ENCODE measurements around the gene LACC1.

Gene LACC1

DNA sequence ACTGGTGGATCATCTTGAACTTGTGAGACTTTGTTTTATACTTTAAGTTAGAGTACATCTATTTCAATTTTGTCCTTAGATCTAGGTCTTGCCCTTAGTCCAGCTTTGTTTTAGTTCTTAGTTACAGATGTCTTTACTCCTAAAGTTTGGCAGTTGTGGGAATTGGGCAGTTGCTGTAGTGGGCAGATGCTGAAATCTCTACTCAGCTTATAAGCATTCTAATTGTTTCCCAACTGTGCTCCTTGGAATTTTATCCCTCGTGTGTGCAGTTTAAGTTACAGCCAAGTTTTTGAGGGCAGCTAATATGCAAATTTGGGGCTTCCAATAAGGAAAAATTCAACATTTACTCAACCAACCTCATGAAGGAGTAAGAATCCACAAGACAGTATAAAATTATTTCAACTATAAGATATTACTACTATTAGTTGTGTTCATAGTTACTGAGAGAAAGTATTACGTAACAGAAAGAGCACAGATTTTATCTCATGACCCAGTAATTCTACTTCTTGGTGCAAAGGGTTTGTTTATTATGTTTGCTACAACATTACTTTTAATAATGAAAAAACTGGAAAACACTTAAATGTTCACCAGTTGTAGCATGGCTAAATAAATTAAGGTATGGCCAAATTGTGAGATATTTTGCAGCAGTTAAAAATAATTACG, 33.1 kb upstream of the LACC1 start (continued):
- TF ChIP-seq, protein P1, sequence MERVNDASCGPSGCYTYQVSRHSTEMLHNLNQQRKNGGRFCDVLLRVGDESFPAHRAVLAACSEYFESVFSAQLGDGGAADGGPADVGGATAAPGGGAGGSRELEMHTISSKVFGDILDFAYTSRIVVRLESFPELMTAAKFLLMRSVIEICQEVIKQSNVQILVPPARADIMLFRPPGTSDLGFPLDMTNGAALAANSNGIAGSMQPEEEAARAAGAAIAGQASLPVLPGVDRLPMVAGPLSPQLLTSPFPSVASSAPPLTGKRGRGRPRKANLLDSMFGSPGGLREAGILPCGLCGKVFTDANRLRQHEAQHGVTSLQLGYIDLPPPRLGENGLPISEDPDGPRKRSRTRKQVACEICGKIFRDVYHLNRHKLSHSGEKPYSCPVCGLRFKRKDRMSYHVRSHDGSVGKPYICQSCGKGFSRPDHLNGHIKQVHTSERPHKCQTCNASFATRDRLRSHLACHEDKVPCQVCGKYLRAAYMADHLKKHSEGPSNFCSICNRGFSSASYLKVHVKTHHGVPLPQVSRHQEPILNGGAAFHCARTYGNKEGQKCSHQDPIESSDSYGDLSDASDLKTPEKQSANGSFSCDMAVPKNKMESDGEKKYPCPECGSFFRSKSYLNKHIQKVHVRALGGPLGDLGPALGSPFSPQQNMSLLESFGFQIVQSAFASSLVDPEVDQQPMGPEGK (CRISPR knock-in tag; IDR thresholded peaks at IDR 0.05; ENCODE audit: borderline replicate concordance) = no peak
- TF ChIP-seq ZNF565 (CRISPR knock-in tag; conservative IDR thresholded peaks at IDR 0.05; ENCODE audit: low read depth) (no peak), ZC3H10 (CRISPR knock-in tag; IDR thresholded peaks at IDR 0.05) (no peak)

DNA sequence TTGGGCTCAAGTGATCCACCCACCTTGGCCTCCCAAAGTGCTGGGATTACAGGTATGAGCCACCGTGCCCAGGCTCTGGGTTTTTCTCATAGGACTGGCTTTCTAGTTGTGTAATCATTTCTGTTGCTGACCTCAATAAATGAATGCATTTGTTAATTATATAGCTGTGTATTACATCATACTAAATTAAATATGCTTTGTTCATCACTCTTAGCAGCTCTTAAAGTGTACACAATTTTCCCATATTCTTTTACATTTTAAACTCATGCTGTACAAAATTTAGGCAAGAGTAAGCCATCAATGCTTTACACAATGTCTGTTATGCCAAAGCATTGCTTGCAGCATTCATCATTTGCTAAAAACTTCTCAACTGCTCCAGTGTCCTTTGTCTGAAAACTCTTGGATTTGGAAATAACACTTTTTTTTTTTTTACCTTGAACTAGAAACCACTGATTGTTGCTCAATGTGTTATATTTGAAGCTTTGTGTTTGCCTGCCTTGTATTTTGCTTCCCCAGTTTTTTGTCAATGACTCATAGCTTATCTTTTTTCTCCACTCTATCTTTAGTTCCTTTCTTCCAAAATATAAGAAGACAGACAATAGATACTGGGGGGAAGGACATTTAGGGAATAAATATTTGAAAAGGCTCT, 31.6 kb upstream of the LACC1 start:
- no peak for ATAC-seq
- no peak for TF ChIP-seq PPARA (CRISPR knock-in tag; IDR thresholded peaks at IDR 0.05; ENCODE audit: borderline replicate concordance)
- TF ChIP-seq ZFP30 (CRISPR knock-in tag; IDR thresholded peaks at IDR 0.05) = no peak
- TF ChIP-seq ZNF8 (CRISPR knock-in tag; IDR thresholded peaks at IDR 0.05) = no peak
- TF ChIP-seq, protein P2, sequence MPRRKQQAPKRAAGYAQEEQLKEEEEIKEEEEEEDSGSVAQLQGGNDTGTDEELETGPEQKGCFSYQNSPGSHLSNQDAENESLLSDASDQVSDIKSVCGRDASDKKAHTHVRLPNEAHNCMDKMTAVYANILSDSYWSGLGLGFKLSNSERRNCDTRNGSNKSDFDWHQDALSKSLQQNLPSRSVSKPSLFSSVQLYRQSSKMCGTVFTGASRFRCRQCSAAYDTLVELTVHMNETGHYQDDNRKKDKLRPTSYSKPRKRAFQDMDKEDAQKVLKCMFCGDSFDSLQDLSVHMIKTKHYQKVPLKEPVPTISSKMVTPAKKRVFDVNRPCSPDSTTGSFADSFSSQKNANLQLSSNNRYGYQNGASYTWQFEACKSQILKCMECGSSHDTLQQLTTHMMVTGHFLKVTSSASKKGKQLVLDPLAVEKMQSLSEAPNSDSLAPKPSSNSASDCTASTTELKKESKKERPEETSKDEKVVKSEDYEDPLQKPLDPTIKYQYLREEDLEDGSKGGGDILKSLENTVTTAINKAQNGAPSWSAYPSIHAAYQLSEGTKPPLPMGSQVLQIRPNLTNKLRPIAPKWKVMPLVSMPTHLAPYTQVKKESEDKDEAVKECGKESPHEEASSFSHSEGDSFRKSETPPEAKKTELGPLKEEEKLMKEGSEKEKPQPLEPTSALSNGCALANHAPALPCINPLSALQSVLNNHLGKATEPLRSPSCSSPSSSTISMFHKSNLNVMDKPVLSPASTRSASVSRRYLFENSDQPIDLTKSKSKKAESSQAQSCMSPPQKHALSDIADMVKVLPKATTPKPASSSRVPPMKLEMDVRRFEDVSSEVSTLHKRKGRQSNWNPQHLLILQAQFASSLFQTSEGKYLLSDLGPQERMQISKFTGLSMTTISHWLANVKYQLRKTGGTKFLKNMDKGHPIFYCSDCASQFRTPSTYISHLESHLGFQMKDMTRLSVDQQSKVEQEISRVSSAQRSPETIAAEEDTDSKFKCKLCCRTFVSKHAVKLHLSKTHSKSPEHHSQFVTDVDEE (CRISPR knock-in tag; IDR thresholded peaks at IDR 0.05) = no peak
- TF ChIP-seq ISL1 (CRISPR knock-in tag; IDR thresholded peaks at IDR 0.05) = no peak
- TF ChIP-seq, protein P3, sequence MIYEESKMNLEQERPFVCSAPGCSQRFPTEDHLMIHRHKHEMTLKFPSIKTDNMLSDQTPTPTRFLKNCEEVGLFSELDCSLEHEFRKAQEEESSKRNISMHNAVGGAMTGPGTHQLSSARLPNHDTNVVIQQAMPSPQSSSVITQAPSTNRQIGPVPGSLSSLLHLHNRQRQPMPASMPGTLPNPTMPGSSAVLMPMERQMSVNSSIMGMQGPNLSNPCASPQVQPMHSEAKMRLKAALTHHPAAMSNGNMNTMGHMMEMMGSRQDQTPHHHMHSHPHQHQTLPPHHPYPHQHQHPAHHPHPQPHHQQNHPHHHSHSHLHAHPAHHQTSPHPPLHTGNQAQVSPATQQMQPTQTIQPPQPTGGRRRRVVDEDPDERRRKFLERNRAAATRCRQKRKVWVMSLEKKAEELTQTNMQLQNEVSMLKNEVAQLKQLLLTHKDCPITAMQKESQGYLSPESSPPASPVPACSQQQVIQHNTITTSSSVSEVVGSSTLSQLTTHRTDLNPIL (CRISPR knock-in tag; IDR thresholded peaks at IDR 0.05; ENCODE audit: low read depth) = no peak
- TF ChIP-seq ZNF70 (CRISPR knock-in tag; IDR thresholded peaks at IDR 0.05) = no peak
- no peak for TF ChIP-seq TCF4 (CRISPR knock-in tag; IDR thresholded peaks at IDR 0.05; ENCODE audit: borderline replicate concordance)
- TF ChIP-seq, protein P1 (CRISPR knock-in tag; IDR thresholded peaks at IDR 0.05; ENCODE audit: borderline replicate concordance) = no peak
- TF ChIP-seq BACH2 (CRISPR knock-in tag; IDR thresholded peaks at IDR 0.05; ENCODE audit: borderline replicate concordance) = no peak
- no peak for TF ChIP-seq ZFP3 (CRISPR knock-in tag; IDR thresholded peaks at IDR 0.05)
- TF ChIP-seq SNAI2 (CRISPR knock-in tag; IDR thresholded peaks at IDR 0.05) = no peak
- TF ChIP-seq OSR1 (CRISPR knock-in tag; IDR thresholded peaks at IDR 0.05) = no peak
- no peak for TF ChIP-seq ZC3H10 (CRISPR knock-in tag; IDR thresholded peaks at IDR 0.05)
- TF ChIP-seq ESRRG (CRISPR knock-in tag; IDR thresholded peaks at IDR 0.05) = no peak
- no peak for TF ChIP-seq GLIS3 (CRISPR knock-in tag; IDR thresholded peaks at IDR 0.05)
- TF ChIP-seq ARNTL (CRISPR knock-in tag; IDR thresholded peaks at IDR 0.05; ENCODE audit: borderline replicate concordance, low read depth) = no peak

DNA sequence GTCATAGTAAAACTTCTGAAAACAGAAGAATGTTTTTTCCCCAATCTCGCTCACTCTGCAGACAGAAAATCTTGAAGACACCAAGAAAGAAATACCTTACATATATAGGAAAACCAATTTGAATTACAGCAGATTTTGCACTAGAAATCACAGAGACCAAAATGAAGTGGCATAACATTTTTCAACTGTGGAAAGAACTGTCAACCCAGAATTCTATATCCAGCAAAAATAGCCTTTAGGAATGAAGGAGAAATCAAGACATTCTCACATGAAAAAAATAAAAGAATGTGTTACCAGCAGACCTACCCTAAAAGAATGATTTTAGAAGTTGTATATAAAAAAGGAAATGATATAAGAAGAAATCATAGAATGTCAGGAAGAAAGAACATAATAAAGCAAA, 28.8 kb upstream of the LACC1 start:
- TF ChIP-seq ISL1 (CRISPR knock-in tag; IDR thresholded peaks at IDR 0.05) (no peak), ZNF8 (CRISPR knock-in tag; IDR thresholded peaks at IDR 0.05) (0 out of 2 replicates have a peak, but pooled peaks have one; percentile 13), ZC3H10 (CRISPR knock-in tag; IDR thresholded peaks at IDR 0.05) (no peak)
- ATAC-seq = no peak

DNA sequence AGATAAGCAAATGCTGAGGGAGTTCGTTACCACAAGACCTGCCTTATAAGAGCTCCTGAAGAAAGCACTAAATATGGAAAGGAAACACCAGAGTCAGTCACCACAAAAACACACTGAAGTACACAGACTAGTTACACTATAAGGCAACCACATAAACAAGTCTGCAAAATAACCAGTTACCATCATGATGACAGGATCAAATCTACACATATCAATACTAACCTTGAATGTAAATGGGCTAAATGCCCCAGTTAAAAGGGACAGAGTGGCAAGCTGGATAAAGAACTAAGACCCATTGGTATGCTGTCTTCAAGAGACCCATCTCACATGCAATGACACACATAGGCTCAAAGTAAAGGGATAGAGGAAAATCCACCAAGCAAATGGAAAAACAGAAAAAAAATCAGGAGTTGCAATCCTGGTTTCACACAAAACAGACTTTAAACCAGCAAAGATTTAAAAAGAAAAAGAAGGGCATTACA, 26.7 kb upstream of the LACC1 start:
- no peak for ATAC-seq
- TF ChIP-seq BACH2 (CRISPR knock-in tag; IDR thresholded peaks at IDR 0.05; ENCODE audit: borderline replicate concordance) = no peak
- no peak for TF ChIP-seq ZNF70 (CRISPR knock-in tag; IDR thresholded peaks at IDR 0.05)
- TF ChIP-seq PPARA (CRISPR knock-in tag; IDR thresholded peaks at IDR 0.05; ENCODE audit: borderline replicate concordance) = no peak
- TF ChIP-seq, protein P4, sequence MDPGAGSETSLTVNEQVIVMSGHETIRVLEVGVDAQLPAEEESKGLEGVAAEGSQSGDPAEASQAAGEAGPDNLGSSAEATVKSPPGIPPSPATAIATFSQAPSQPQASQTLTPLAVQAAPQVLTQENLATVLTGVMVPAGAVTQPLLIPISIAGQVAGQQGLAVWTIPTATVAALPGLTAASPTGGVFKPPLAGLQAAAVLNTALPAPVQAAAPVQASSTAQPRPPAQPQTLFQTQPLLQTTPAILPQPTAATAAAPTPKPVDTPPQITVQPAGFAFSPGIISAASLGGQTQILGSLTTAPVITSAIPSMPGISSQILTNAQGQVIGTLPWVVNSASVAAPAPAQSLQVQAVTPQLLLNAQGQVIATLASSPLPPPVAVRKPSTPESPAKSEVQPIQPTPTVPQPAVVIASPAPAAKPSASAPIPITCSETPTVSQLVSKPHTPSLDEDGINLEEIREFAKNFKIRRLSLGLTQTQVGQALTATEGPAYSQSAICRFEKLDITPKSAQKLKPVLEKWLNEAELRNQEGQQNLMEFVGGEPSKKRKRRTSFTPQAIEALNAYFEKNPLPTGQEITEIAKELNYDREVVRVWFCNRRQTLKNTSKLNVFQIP (CRISPR knock-in tag; IDR thresholded peaks at IDR 0.05; ENCODE audit: borderline replicate concordance, low read depth) = no peak
